Panc1 (cell line): ENCODE data around the gene NTMT1. TPM values are rescaled to one million over a fixed set of nuclear protein-coding genes. Genes with fewer than 3 reads are reported as not detected.

Source experiments
- ATAC-seq: fragments of 200-7000 bp; cut with Tn5 transposase; 2 replicates; pipeline ENCODE4 v1.9.1; 2020; ENCODE audit warnings: mild to moderate bottlenecking, moderate library complexity
- BruUV-seq: library from RNA; stranded (reverse); fragments of 400-500 nt; replicated peaks from 2 replicates; lab custom pipeline; 2021; lab: Mats Ljungman, UMichigan
- CTCF ChIA-PET: fragments of 300-600 bp; sonication (Branson Sonifier 250); formaldehyde crosslinking; loops from one replicate; lab custom pipeline; 2022; ENCODE audit warnings: antibody characterized with exemption; lab: Charles Lee
- POLR2A ChIA-PET: fragments of 300-600 bp; sonication (Branson Sonifier 250); formaldehyde crosslinking; loops from one replicate; lab custom pipeline; 2022; ENCODE audit warnings: antibody characterized with exemption; lab: Charles Lee
- DNase-seq: peaks from one replicate; pipeline ENCODE4 v3.0.0-alpha.2; 2010; ENCODE audit warnings: low read depth, low spot score
- H3K27ac ChIP-seq: 2 replicates; pipeline ENCODE4 v1.5.1; 2011; ENCODE audit warnings: mild to moderate bottlenecking, low read length, inconsistent platforms
- H3K27me3 ChIP-seq: fragments of 200-500 bp; sonication (Bioruptor generic); 2 replicates; pipeline ENCODE4 v1.6.0; 2014; ENCODE audit warnings: low read length, inconsistent platforms; ENCODE audit not compliant: control insufficient read depth, insufficient read depth
- H3K36me3 ChIP-seq: fragments of 200-500 bp; sonication (Bioruptor generic); 2 replicates; pipeline ENCODE4 v1.5.1; 2014; ENCODE audit warnings: inconsistent platforms, mild to moderate bottlenecking, low read length, moderate library complexity; ENCODE audit not compliant: control insufficient read depth, insufficient read depth
- H3K4me1 ChIP-seq: 2 replicates; pipeline ENCODE4 v1.5.1; 2011; ENCODE audit warnings: inconsistent platforms, mild to moderate bottlenecking, low read length, moderate library complexity; ENCODE audit not compliant: control insufficient read depth, insufficient read depth
- H3K4me3 ChIP-seq, 2 experiments: 2 replicates each; pipeline ENCODE4 v1.5.1; 2011 to 2012; ENCODE audit warnings: low read depth in 2 of 2, low read length in 2 of 2, mild to moderate bottlenecking in 2 of 2, inconsistent platforms in 1 of 2, moderate library complexity in 1 of 2
- H3K9me3 ChIP-seq: fragments of 200-500 bp; sonication (Bioruptor generic); 2 replicates; pipeline ENCODE4 v1.5.1; 2014; ENCODE audit warnings: low read depth, mild to moderate bottlenecking, inconsistent platforms, low read length, moderate library complexity; ENCODE audit not compliant: control insufficient read depth, insufficient read depth
- POLR2AphosphoS5 ChIP-seq: IDR thresholded peaks from 2 replicates; pipeline ENCODE4 v1.6.1; 2012; ENCODE audit warnings: mild to moderate bottlenecking, low read depth, low read length, moderate library complexity
- SIN3A ChIP-seq: IDR thresholded peaks from 2 replicates; pipeline ENCODE4 v1.6.1; 2012; ENCODE audit warnings: low read depth, mild to moderate bottlenecking, low read length, moderate library complexity, borderline replicate concordance; ENCODE audit not compliant: insufficient read depth
- TCF7L2 ChIP-seq: IDR thresholded peaks from 2 replicates; pipeline ENCODE4 v1.6.1; 2011; ENCODE audit warnings: mild to moderate bottlenecking, low read depth, low read length, inconsistent platforms
- in situ Hi-C: cut with HindIII; loops from 2 replicates; pipeline ENCODE4 v1.10.0; 2016; ENCODE audit warnings: low sequenced_read_pairs, low pct_unique_long_range_greater_than_20kb
- intact Hi-C: fragments of 100-400 bp; cut with micrococcal nuclease; formaldehyde crosslinking; loops from one replicate; pipeline ENCODE4 v1.10.0; 2022; ENCODE audit not compliant: unreplicated experiment
- total RNA-seq: library from RNA; stranded (reverse); gene quantifications from one replicate; pipeline ENCODE4 v1.2.1, GENCODE V29; 2021; ENCODE audit not compliant: unreplicated experiment
- TF ChIP-seq, protein P1 (sequence below), 2 experiments: IDR thresholded peaks; 2 replicates each; pipeline ENCODE4 v1.6.1; 2011 to 2012; ENCODE audit warnings: low read depth in 2 of 2, control low read depth in 1 of 2, low read length in 1 of 2, mild to moderate bottlenecking in 1 of 2, moderate library complexity in 1 of 2; ENCODE audit not compliant: insufficient read depth in 1 of 2
- TF ChIP-seq, protein P2 (sequence below): fragments of 450-650 bp; IDR thresholded peaks from 2 replicates; pipeline ENCODE4 v1.5.1; 2017; ENCODE audit warnings: mild to moderate bottlenecking

NTMT1 gene
- total RNA-seq, 1 experiment from 2014 or later, result 47.5 TPM

DNA sequence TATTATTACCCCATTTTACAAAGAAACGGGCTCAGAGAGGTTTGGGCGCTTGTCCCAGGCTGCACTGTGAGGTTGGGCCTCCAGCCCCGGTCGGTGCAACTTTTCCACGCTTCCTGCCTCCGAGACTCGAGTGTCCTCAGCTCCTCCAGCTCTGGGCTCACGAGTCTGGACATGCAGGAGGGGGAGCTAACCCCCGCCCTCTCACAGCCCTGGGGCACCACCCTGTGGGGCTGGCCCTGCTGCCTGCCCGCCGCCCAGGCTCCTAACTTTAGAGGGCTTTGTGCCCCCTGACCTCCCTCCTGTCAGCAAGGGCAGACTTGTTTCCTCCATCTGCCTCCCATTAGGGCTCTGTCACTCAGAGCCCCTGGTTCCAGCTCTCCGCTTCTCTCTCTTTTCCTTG lies 20.3 kb downstream of the NTMT1 start:
- H3K27ac ChIP-seq, result no peak overlapping the region
- in situ Hi-C loops (no loop called here), intact Hi-C loops (no loop called here)
- BruUV-seq, result no TSS peak
- no peaks in the 10 kb centered on the region for H3K4me1 ChIP-seq
- H3K9me3 ChIP-seq, result no peaks in the 10 kb centered on the region
- no peaks in the 10 kb centered on the region for H3K27me3 ChIP-seq
- ATAC-seq (no peak), DNase-seq (no peak)
- TF ChIP-seq, protein P1, sequence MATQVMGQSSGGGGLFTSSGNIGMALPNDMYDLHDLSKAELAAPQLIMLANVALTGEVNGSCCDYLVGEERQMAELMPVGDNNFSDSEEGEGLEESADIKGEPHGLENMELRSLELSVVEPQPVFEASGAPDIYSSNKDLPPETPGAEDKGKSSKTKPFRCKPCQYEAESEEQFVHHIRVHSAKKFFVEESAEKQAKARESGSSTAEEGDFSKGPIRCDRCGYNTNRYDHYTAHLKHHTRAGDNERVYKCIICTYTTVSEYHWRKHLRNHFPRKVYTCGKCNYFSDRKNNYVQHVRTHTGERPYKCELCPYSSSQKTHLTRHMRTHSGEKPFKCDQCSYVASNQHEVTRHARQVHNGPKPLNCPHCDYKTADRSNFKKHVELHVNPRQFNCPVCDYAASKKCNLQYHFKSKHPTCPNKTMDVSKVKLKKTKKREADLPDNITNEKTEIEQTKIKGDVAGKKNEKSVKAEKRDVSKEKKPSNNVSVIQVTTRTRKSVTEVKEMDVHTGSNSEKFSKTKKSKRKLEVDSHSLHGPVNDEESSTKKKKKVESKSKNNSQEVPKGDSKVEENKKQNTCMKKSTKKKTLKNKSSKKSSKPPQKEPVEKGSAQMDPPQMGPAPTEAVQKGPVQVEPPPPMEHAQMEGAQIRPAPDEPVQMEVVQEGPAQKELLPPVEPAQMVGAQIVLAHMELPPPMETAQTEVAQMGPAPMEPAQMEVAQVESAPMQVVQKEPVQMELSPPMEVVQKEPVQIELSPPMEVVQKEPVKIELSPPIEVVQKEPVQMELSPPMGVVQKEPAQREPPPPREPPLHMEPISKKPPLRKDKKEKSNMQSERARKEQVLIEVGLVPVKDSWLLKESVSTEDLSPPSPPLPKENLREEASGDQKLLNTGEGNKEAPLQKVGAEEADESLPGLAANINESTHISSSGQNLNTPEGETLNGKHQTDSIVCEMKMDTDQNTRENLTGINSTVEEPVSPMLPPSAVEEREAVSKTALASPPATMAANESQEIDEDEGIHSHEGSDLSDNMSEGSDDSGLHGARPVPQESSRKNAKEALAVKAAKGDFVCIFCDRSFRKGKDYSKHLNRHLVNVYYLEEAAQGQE (IDR thresholded peaks at IDR 0.05; ENCODE audit: insufficient read depth in 1 of 2, low read depth in 2 of 2, low read length in 1 of 2), result no peak
- no peak for TF ChIP-seq SIN3A
- no peak for TF ChIP-seq POLR2AphosphoS5
- no peak for TF ChIP-seq TCF7L2
- TF ChIP-seq, protein P2, sequence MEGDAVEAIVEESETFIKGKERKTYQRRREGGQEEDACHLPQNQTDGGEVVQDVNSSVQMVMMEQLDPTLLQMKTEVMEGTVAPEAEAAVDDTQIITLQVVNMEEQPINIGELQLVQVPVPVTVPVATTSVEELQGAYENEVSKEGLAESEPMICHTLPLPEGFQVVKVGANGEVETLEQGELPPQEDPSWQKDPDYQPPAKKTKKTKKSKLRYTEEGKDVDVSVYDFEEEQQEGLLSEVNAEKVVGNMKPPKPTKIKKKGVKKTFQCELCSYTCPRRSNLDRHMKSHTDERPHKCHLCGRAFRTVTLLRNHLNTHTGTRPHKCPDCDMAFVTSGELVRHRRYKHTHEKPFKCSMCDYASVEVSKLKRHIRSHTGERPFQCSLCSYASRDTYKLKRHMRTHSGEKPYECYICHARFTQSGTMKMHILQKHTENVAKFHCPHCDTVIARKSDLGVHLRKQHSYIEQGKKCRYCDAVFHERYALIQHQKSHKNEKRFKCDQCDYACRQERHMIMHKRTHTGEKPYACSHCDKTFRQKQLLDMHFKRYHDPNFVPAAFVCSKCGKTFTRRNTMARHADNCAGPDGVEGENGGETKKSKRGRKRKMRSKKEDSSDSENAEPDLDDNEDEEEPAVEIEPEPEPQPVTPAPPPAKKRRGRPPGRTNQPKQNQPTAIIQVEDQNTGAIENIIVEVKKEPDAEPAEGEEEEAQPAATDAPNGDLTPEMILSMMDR, result no peak
- no peaks in the 10 kb centered on the region; the same call in 1 of the 2 replicates for H3K36me3 ChIP-seq
- no peak overlapping the region for H3K4me3 ChIP-seq
- ChIA-PET POLR2A (no interaction called here), CTCF (interaction anchor here (0.5 kb wide), 1 partner anchor 146 kb away, joined by 5 read pairs; no protein-coding TSS in a partner anchor)

DNA sequence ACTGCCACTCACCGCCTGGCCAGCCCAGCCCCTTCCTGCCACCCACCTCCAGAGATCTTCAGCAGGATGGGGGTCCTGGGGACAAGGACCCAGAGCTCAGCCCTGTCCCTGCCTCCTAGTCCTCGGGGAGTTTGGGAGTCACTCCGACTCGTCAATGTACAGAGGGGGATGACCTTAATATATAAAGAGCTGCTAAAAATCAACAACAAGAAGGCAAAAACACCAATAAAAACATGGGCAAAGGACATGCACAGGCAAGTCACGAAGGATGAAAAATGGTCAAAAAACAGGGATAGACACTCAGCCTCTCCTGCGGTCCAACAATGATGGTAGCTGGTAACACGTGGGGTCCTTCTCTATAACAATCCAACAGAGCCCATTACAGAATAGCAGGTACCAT lies 20.7 kb downstream of the NTMT1 start:
- no peaks in the 10 kb centered on the region for H3K4me1 ChIP-seq
- CTCF ChIA-PET, result interaction anchor here (0.5 kb wide), 1 partner anchor 145 kb away, joined by 5 read pairs; no protein-coding TSS in a partner anchor
- in situ Hi-C loops (no loop called here), intact Hi-C loops (no loop called here)
- ATAC-seq (no peak), DNase-seq (no peak)
- no peaks in the 10 kb centered on the region for H3K27me3 ChIP-seq
- no peaks in the 10 kb centered on the region for H3K9me3 ChIP-seq
- TF ChIP-seq POLR2AphosphoS5 (no peak), TCF7L2 (no peak), SIN3A (no peak)
- TF ChIP-seq, protein P2, result no peak
- TF ChIP-seq, protein P1 (IDR thresholded peaks at IDR 0.05; ENCODE audit: insufficient read depth in 1 of 2, low read depth in 2 of 2, low read length in 1 of 2), result no peak
- H3K27ac ChIP-seq, result no peak overlapping the region
- POLR2A ChIA-PET, result no interaction called here
- no peak overlapping the region for H3K4me3 ChIP-seq
- no peaks in the 10 kb centered on the region; the same call in 1 of the 2 replicates for H3K36me3 ChIP-seq
- BruUV-seq, result no TSS peak
